TTC549 (cell line): ENCODE data around the gene LEF1.
"Not testable (repeated sequence)": the region's sequence is repeated elsewhere in the genome, so short reads cannot be mapped to it uniquely, and the experiment has no call there.

ENCODE experiments used
- FAIRE-seq: peaks from 2 replicates; lab custom pipeline; 2012; peaks lifted over from hg19 to GRCh38; lab: Jason Lieb, UNC

Gene LEF1

GRCh38 chr4:108058685-108059440, 109.9 kb downstream of the LEF1 start:
- no peak for FAIRE-seq

GRCh38 chr4:108056418-108056817, 112.3 kb downstream of the LEF1 start:
- FAIRE-seq, result no peak

GRCh38 chr4:108055787-108056186, 112.9 kb downstream of the LEF1 start:
- FAIRE-seq, result no peak

GRCh38 chr4:108054025-108054638, 114.6 kb downstream of the LEF1 start:
- no peak for FAIRE-seq

GRCh38 chr4:108053251-108053711, 115.5 kb downstream of the LEF1 start:
- no peak for FAIRE-seq

- FAIRE-seq, result no peak
Observed at GRCh38 chr4:108052558-108053120, 116.1 kb downstream of the LEF1 start.

- FAIRE-seq, result no peak
Observed at GRCh38 chr4:108051343-108051742, 117.4 kb downstream of the LEF1 start.

- FAIRE-seq, result not testable (repeated sequence)
Observed at GRCh38 chr4:108050166-108051111, 118.3 kb downstream of the LEF1 start.

GRCh38 chr4:108049406-108049805, 119.3 kb downstream of the LEF1 start:
- no peak for FAIRE-seq

- FAIRE-seq, result no peak
Observed at GRCh38 chr4:108048997-108049396, 119.7 kb downstream of the LEF1 start.

- no peak for FAIRE-seq
Observed at GRCh38 chr4:108048157-108048556, 120.6 kb downstream of the LEF1 start.

- no peak for FAIRE-seq
Observed at GRCh38 chr4:108047199-108047598, 121.5 kb downstream of the LEF1 start.

- no peak for FAIRE-seq
Observed at GRCh38 chr4:108045687-108046024, 123.1 kb downstream of the LEF1 start.

- no peak for FAIRE-seq
Observed at GRCh38 chr4:108044951-108045686, 123.6 kb downstream of the LEF1 start.

- FAIRE-seq, result no peak
Observed at GRCh38 chr4:108043526-108043925, 125.2 kb downstream of the LEF1 start.

GRCh38 chr4:108042927-108043326, 125.8 kb downstream of the LEF1 start:
- no peak for FAIRE-seq

- no peak for FAIRE-seq
Observed at GRCh38 chr4:108037884-108038283, 130.8 kb downstream of the LEF1 start.

GRCh38 chr4:108036213-108036612, 132.5 kb downstream of the LEF1 start:
- FAIRE-seq, result no peak

GRCh38 chr4:108035691-108036090, 133.0 kb downstream of the LEF1 start:
- no peak for FAIRE-seq

- no peak for FAIRE-seq
Observed at GRCh38 chr4:108034565-108034964, 134.2 kb downstream of the LEF1 start.

- FAIRE-seq, result no peak
Observed at GRCh38 chr4:108033348-108033747, 135.4 kb downstream of the LEF1 start.
